HAP-1 (cell line): Measurements from ENCODE around the gene CENPF.
"Not testable (repeated sequence)": the region's sequence is repeated elsewhere in the genome, so short reads cannot be mapped to it uniquely, and the experiment has no call there.

ENCODE experiments used
- DNase-seq, 2 experiments: peaks; one replicate each; pipeline ENCODE4 v3.0.0-alpha.2; 2016 to 2020; ENCODE audit warnings: low spot score in 2 of 2
- H3K27me3 ChIP-seq: fragments of 250-450 bp; sonication (Bioruptor Pico); 2 replicates; pipeline ENCODE4 v1.5.1; 2020; ENCODE audit warnings: low read depth, mild to moderate bottlenecking, moderate library complexity
- H3K36me3 ChIP-seq: fragments of 250-450 bp; sonication (Bioruptor Pico); replicated peaks from 2 replicates; pipeline ENCODE4 v1.5.1; 2020; ENCODE audit warnings: mild to moderate bottlenecking
- H3K4me1 ChIP-seq: fragments of 250-450 bp; sonication (Bioruptor Pico); 2 replicates; pipeline ENCODE4 v1.5.1; 2020; ENCODE audit warnings: mild to moderate bottlenecking
- H3K4me3 ChIP-seq: fragments of 250-450 bp; sonication (Bioruptor Pico); 2 replicates; pipeline ENCODE4 v1.5.1; 2020; ENCODE audit warnings: mild to moderate bottlenecking, moderate library complexity
- H3K9me3 ChIP-seq: fragments of 250-450 bp; sonication (Bioruptor Pico); 2 replicates; pipeline ENCODE4 v1.5.1; 2020; ENCODE audit warnings: mild to moderate bottlenecking, moderate library complexity
- in situ Hi-C: fragments of 300-500 bp; cut with MboI; formaldehyde crosslinking; loops from 3 replicates; pipeline ENCODE4 v1.14.3; 2020; ENCODE audit warnings: low sequenced_read_pairs, inconsistent platforms, mixed read lengths

Gene CENPF

GRCh38 chr1:214591918-214592317 is 11.1 kb upstream of the CENPF start:
- not testable (repeated sequence) for H3K36me3 ChIP-seq, H3K9me3 ChIP-seq, H3K27me3 ChIP-seq, DNase-seq, H3K4me3 ChIP-seq, H3K4me1 ChIP-seq
- in situ Hi-C loops = loop anchor here (25.0 kb wide), 1 partner anchor 380 kb away; no protein-coding TSS in a partner anchor

- no peaks in the 10 kb centered on the region for H3K36me3 ChIP-seq
- no peaks in the 10 kb centered on the region for H3K9me3 ChIP-seq
- no peaks in the 10 kb centered on the region for H3K27me3 ChIP-seq
- in situ Hi-C loops = loop anchor here (25.0 kb wide), 1 partner anchor 381 kb away; no protein-coding TSS in a partner anchor
- DNase-seq = no peak
- H3K4me3 ChIP-seq = no peak overlapping the region
- no peaks in the 10 kb centered on the region for H3K4me1 ChIP-seq
Observed at GRCh38 chr1:214593158-214593557, 9.8 kb upstream of the CENPF start.

DNA sequence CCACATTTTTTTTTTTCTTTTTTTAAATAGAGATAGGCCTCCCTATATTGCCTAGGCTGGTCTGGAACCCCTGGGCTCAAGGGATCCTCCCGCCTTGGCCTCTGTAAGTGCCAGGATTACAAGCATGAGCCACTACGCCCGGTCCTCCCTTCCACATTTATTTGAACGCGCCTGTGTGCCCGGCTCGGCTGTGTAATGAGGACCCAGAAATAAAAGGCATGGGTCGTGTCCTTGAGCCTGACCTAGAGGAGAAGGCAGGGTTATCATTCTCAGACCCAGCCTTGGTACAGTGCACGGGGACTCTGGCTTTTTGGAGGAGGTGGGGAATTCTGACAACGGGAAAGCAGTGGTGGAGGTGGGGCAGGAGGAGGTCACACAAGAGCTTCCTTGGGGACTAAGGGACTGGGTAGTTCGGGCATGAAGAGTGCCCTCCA is 841 bp downstream of the CENPF start:
- peaks cover 33% of the 10 kb centered on the region for H3K36me3 ChIP-seq
- DNase-seq = peak; percentile 16 to 40
- peak overlapping the region; percentile 92 for H3K4me3 ChIP-seq
- peaks cover 17% of the 10 kb centered on the region for H3K4me1 ChIP-seq
- H3K9me3 ChIP-seq = no peaks in the 10 kb centered on the region
- H3K27me3 ChIP-seq = no peaks in the 10 kb centered on the region
- in situ Hi-C loops = no loop called here

DNA sequence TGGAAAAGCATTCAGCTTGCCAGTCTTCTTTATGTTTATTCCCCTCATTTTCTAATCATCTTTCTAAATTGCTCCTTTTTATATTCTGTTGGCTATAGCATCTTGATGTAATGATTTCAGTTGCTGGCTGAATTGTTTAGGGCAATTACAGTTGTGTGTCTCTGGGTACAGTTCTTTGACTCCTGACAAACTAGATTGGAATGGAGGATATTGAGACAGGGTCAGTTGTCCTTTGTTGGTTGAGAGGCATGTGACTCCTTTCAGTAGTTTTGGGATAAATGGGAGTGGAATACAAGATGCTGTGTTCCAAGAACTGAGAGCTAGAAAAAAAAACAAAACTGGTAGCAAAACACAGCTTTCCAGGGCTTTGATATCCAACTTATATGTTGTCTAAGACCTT is 1.5 kb downstream of the CENPF start:
- DNase-seq = peak in 1 of 2 experiments; percentile 39
- in situ Hi-C loops = no loop called here
- Histone ChIP-seq H3K36me3 (peaks cover 38% of the 10 kb centered on the region), H3K4me1 (peaks cover 17% of the 10 kb centered on the region), H3K4me3 (peak overlapping the region; percentile 92), H3K9me3 (peaks cover 1% of the 10 kb centered on the region; the same call in 1 of the 2 replicates), H3K27me3 (no peaks in the 10 kb centered on the region)

- H3K4me3 ChIP-seq, DNase-seq, in situ Hi-C loops, H3K9me3 ChIP-seq, H3K27me3 ChIP-seq: not testable (repeated sequence)
- H3K4me1 ChIP-seq = peaks cover 17% of the 10 kb centered on the region
- peaks cover 40% of the 10 kb centered on the region for H3K36me3 ChIP-seq
Observed at GRCh38 chr1:214605484-214605883, 2.5 kb downstream of the CENPF start.

- Histone ChIP-seq H3K4me1 (peaks cover 17% of the 10 kb centered on the region), H3K36me3 (peaks cover 40% of the 10 kb centered on the region)
- H3K27me3 ChIP-seq, H3K9me3 ChIP-seq, H3K4me3 ChIP-seq, in situ Hi-C loops, DNase-seq: not testable (repeated sequence)
Observed at GRCh38 chr1:214605933-214606925, 3.2 kb downstream of the CENPF start.

- H3K4me1 ChIP-seq, DNase-seq, H3K4me3 ChIP-seq, H3K9me3 ChIP-seq, H3K27me3 ChIP-seq, in situ Hi-C loops: not testable (repeated sequence)
- H3K36me3 ChIP-seq = peaks cover 40% of the 10 kb centered on the region
Observed at GRCh38 chr1:214607492-214608215, 4.7 kb downstream of the CENPF start.

DNA sequence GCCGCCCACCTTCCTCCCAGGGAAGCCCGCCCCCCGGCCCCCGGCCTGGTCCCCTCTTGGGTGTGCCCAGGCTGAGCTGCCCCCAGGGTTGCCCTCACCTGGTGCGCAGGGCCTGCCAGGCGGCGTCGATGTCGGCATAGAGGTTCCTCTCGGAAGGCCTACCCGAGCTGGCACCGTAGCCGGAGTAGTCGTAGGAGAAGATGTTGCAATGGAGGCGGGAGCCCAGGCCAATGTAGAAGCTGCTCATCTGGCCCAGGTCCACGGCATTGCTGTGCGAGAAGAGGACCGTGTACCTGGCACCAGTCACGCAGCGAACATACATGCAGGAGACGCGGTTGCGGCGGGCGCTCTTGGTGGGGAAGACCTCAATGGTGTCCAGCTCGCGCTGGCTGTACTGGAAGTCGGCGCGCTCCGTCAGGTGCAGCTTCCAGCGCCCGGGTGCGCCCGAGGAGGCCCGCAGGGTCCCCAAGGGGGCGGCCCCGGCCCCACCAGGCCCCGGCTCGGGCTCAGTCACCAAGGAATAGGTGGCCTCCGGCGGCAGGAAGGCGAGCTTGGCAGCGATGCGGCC is 5.3 kb downstream of the CENPF start:
- H3K4me3 ChIP-seq, H3K4me1 ChIP-seq, H3K27me3 ChIP-seq, DNase-seq, H3K9me3 ChIP-seq, in situ Hi-C loops: not testable (repeated sequence)
- peaks cover 42% of the 10 kb centered on the region for H3K36me3 ChIP-seq

DNA sequence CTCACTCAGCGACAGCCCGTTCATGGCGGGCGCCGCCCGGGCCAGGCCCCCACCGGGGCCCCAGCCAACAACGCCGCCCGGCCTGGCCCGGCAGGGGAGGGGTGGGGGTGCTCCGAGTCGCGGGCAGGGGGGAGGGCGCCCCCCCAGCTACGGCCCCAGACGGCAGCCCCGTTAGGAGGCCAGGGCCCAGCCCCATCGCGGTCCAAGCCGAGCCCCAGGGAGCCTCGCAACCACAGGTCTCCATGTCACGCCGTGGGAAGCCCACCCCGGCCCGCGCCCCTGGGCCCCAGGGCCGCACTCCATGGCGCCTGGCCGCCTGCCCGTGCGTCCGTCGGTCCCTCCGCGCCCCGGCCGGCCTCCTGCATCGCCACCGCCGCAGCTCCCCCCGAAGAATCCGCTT is 5.8 kb downstream of the CENPF start:
- DNase-seq, H3K27me3 ChIP-seq, H3K4me3 ChIP-seq, in situ Hi-C loops, H3K9me3 ChIP-seq, H3K4me1 ChIP-seq: not testable (repeated sequence)
- H3K36me3 ChIP-seq = peaks cover 45% of the 10 kb centered on the region

GRCh38 chr1:214609692-214610091 is 6.7 kb downstream of the CENPF start:
- in situ Hi-C loops = no loop called here
- Histone ChIP-seq H3K4me1 (peaks cover 4% of the 10 kb centered on the region; the same call in 1 of the 2 replicates), H3K27me3 (no peaks in the 10 kb centered on the region), H3K36me3 (peaks cover 49% of the 10 kb centered on the region), H3K4me3 (no peak overlapping the region), H3K9me3 (peaks cover 5% of the 10 kb centered on the region; the same call in 1 of the 2 replicates)
- no peak for DNase-seq

- in situ Hi-C loops, H3K4me1 ChIP-seq, H3K27me3 ChIP-seq, H3K9me3 ChIP-seq, DNase-seq, H3K4me3 ChIP-seq: not testable (repeated sequence)
- peaks cover 51% of the 10 kb centered on the region for H3K36me3 ChIP-seq
Observed at GRCh38 chr1:214610136-214610535, 7.1 kb downstream of the CENPF start.

DNA sequence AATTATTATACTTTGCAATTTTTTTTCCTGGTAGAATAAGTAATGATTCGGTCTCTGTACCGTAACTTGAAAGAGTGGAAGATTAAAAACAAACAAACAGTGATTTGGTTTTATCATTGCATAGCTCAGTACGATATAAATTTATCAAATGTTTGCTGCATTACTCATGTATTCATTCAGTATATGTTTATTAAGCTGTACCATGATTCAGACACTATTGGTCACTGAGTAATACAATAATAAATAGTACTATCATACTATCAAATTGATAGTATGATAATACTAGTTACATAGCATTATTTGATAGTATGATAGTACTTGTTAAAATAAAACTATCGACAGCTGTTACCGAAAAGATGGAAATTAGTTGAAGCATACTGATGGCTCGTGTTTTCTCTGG is 12.1 kb downstream of the CENPF start:
- in situ Hi-C loops = no loop called here
- no peak for DNase-seq
- Histone ChIP-seq H3K36me3 (peaks cover 62% of the 10 kb centered on the region), H3K27me3 (no peaks in the 10 kb centered on the region), H3K4me3 (no peak overlapping the region), H3K4me1 (no peaks in the 10 kb centered on the region), H3K9me3 (0 out of 2 replicates have a peak, but pooled peaks cover 2% of the 10 kb centered on the region)

GRCh38 chr1:214615871-214616270 is 12.9 kb downstream of the CENPF start:
- in situ Hi-C loops = no loop called here
- Histone ChIP-seq H3K27me3 (no peaks in the 10 kb centered on the region), H3K4me3 (no peak overlapping the region), H3K4me1 (no peaks in the 10 kb centered on the region), H3K9me3 (0 out of 2 replicates have a peak, but pooled peaks cover under 1% of the 10 kb centered on the region), H3K36me3 (peaks cover 70% of the 10 kb centered on the region)
- DNase-seq = no peak
